ENCODE data around the gene COBLL1.

Gene COBLL1

DNA sequence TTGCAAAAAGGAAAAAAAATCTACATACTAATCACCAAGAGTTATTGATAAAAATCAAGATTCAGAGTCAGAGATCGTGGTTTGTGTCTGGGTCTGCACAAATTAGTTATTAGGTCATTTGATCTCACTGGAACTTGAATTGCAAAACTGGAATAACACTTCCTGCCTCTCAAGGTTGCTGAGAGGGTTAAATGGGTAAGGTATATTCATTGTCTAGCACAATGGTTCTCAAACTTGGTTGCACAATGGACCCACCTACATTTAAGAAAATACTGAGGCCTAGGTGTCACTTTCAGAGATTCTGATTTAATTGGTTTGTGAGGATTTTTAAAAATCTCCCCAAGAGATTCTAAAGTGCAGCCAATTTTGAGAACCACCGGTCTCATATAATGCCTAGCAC lies 84.8 kb downstream of the COBLL1 start:
- no peak for DNase-seq (ENCODE audit: low read depth)

DNA sequence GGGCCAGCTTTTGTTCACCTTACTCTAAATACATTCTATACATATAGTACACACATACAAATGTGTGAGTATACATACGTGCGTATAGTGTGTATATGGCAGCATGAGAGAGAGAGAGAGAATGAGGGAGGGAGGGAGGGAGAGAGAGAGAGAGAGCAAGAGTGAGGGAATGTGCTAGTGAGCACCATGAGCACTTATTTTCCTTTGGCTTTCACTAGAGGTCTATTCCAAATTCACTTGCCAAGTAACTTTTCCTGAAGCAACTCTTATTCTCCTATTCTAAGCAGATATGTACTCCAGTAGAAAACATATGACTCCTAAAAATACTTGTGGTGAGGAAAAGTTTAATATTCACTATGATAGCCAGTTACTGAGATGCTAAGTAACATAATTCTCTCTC lies 85.7 kb downstream of the COBLL1 start:
- DNase-seq (ENCODE audit: low read depth) = no peak

DNA sequence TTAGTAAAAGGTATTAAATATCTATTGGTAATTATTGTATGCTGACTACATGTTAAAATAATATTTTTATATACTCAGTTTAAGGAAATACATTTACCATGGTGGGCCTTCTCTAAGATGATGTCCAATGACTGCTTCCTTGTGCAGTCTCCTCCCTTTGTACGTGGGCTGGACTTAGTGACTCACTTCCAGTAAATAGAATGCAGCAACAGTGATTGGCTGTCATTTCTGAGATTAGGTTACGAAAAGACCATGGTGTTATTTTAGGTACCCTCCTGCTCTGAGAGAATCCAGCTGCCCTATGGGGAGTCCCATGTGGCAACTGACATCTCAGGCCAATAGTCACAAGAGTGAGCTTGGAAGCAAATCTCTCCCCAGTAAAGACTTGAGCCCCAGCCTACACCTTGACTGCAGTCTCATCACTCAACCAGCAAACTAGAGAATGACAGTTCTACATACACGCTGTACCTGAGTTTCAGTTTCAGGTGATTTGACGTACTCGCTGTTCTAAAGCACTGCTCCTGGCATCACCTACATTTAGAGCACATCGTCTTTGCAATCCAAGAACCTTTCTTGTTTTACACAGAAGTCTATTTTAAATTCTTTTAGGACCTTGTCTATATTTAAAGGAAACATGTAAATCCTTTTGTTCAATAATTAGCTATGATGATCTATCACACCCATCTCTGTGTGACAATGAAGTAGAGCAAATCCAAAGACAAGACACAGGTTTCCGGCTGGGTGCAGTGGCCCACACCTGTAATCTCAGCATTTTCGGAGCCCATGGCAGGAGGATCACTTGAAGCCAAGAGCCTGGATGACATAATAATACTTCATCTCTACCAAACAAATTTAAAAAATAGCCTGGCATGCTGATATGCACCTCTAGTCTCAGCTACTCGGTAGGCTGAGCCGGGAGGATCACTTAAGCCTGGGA lies 87.2 kb downstream of the COBLL1 start:
- DNase-seq (ENCODE audit: low read depth) = no peak

DNA sequence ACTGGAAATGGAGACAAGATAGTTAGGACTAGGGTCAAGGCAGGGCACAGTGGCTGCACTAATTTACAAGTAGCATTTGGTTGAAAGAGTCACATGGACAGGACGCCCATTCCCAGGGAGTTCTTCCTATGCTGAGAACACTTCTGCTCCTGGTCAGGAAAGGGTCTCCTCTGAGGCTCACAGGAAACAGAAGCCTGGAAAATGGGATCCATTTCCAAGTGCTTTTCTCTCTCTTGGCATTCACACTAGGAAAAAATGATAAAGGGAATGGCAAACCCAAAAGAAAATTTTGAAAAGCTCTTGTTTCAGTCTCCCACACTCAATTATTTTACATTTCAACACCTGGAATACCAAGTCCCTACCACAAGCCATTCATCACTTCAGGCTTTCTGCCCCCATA lies 88.7 kb downstream of the COBLL1 start:
- no peak for DNase-seq (ENCODE audit: low read depth)

DNA sequence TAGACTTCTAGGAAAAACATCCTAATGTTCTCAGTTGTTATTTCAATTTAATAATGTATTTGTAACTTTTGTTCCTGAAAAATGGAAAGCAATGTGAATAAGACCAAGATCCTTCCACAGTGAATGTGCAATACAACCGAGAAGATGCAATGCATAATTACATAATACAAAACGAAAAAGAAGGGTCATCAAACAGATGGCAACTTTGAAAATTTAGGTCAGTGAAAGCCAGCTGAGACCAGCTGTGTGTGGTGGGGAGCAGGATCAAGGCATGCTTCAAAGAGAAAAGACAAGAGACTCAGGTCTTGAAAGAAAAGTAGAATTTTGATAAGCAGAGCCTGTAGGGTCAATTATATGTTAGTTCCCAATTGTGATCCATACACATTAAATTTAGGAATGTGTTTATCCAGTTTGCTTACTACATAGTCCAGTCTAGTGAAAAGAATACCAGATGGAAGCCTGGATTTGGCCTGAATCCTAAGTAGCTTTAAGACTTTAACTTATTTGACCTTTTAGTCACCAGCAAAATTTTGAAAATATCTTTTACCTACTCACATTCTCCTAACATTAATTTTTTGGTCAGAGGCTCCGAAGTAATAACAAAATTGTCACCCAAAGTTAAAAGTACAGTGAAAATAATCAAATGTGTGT lies 93.7 kb downstream of the COBLL1 start:
- DNase-seq (ENCODE audit: low read depth) = no peak

DNA sequence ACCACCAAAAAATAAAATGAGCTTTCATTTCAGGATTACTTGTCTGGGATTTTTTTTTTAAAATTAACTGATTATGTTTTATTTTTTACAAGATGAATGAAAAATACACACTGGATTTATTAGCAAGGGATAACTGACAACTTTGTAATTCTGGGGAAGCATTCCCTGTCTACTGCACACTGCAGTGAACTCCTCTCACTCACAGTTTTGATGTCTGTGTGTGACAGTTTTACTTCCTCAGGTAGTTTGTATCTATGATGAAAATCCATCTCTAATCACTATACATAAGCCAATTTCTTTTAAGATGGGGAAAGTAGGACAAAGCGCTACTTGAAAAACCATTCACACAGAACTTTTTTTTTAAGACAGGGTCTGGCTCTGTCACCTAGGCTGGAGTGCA lies 94.5 kb downstream of the COBLL1 start:
- no peak for DNase-seq (ENCODE audit: low read depth)

DNA sequence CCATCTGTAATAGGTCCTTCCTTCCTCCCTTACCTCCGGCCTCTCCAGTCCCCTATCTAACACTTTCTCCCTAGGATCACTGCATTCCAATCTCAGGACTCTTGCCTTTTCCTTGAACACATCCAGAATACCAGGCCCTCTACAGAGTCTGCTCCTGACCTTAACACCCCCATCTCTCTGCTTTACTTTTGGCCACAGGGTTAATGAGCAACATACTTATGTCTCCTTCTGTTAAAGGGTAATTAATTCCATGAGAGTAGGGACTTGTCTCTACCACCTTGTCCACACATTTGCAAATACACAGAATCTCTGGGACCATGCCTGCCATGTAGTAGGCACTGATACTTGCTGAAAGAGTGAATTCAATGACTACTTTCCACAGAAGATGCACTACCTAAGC lies 94.9 kb downstream of the COBLL1 start:
- DNase-seq (ENCODE audit: low read depth) = no peak

DNA sequence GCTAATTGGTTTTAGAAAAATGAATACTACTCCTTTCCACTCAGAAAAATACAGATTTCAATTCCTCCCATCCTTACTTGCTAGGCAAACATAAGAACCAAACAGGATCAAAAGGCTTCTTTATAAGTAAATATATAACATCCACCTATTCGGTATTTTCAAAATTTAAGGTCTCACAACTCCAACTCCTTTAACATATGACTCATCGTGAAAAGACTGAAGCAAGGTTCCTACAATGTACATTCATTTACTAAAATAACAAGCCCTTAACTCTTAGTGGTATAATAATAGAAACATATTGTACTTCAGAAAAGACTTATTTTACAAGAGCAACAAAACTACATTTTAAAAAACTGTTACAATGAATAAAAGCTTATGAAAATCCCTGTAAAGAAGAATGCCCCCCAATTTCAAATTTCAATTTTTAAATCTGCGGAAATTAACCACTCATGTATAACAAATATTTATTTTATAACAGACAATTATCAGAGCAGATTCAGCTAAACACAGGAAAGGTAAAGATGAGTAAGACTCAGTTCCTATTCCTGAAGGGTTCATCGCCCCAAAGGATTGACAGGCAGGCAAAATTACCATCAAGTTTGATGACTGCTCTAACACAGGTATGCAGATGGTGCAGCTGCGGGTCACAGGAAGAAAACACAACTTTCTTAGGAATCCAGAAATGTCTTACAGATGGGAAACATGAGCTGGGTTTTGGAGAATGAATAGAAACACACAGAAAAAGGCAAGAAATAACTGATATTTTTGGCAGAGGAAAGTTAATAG lies 96.4 kb downstream of the COBLL1 start:
- no peak for DNase-seq (ENCODE audit: low read depth)

DNA sequence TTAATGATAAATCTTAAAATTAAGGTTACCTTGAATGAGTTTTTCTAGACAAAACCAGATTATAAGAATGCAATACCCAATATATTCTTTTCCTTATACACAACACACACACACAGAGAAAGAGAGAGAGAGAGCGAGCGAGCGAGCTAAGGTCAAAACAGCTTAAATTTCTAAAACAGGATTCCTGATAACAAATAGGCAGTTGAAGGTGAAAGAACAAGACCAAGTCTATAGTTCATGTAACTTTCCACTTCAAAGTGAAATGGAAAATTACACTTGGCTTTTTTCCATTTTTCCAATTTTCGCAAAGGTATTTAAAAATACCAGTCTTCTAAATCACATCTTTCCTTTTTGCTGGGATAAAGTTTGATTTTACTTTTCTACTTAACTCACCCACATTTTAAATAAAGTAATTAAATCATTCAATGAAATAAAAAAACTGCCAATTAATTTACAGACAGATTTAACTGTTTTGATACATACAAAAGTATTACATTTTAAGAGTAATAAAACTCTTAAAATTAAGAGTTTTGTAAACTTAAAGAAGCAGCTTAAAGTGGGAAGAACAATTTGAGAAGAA lies 98.8 kb downstream of the COBLL1 start:
- no peak for DNase-seq (ENCODE audit: low read depth)

DNA sequence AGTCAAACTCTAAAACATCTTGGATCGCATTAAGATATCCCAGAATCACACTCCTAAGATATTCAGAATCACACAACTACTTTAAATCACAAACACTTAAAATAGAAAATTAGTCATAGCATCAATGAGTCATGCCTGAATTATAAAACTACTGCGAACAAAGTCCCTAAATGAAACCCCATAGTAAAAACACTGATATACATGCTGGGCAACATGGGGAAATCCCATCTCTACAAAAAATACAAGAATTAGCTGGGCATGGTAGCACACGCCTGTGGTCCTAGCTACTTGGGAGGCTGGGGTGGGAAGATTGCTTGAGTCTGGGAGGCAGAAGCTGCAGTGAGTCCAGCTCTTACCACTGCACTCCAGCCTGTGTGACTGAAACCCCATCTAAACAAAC lies 101.7 kb downstream of the COBLL1 start:
- DNase-seq (ENCODE audit: low read depth) = no peak

DNA sequence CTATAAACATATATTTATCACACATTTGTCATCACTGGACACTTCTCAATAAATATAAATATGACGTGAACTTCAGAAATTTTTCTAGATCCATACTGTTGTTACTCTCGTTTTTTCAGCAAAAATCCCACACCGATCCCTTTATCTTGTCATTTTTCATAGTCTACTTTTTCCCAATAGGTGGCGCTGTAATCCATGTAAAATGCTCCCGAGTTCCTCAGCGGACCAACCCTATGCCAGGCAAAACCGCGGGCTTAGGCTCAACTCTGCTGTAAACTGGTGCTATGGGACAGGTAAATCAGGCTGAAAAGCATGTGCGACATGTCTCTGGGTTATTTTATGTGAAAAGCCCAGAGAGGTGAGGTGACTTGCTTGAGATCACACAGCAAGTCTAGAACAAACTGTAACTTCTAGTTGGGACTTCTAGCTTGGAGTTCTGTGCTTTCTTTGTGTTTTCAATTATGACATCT lies 104.0 kb downstream of the COBLL1 start:
- DNase-seq (ENCODE audit: low read depth) = no peak

DNA sequence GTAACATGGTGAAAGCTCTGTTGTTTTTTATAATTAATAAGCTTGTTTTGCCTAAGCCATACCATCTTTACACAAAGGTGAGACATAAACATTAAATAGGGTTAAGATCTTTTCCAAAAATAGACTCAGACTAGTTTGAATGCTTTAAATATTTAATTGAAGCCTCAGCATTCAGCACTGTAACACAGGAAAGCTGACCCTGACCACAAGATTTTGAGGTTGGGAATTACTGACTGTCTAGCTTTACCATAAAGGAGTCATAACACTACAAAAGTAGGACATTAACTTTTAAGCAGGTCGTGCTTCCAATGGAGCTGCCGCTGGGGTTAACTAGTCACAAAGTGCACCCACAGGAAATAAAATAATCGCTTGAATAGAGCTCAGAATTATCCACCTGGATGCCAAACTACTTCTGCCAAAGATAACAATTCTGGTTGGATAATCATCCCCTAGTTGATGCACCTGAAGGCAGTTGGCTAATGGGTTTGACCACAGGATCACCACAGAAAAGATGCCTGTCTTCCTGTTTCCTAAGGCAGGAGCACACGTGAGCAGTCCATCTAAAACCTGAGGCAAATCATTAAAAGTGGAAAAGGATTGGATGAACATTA lies 106.2 kb downstream of the COBLL1 start:
- no peak for DNase-seq (ENCODE audit: low read depth)

DNA sequence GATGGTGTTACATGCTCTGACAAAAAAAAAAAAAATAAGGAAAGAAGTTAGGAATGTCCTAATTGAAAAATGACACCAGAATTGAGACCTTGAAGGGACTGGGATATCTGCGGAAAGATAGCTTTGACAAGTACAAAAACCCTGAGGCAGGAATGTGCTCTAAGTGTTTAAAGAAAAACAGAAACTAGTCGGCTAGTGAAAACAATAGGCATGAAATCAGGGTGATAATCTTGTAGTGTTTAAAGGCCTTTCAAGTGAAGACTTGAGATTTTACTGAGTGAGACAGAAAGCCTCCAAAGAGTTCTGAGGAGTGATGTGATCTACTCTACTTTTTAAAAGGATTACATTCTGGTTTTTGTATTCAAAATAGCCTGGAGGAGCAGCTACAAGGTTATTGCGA lies 107.4 kb downstream of the COBLL1 start:
- no peak for DNase-seq (ENCODE audit: low read depth)

DNA sequence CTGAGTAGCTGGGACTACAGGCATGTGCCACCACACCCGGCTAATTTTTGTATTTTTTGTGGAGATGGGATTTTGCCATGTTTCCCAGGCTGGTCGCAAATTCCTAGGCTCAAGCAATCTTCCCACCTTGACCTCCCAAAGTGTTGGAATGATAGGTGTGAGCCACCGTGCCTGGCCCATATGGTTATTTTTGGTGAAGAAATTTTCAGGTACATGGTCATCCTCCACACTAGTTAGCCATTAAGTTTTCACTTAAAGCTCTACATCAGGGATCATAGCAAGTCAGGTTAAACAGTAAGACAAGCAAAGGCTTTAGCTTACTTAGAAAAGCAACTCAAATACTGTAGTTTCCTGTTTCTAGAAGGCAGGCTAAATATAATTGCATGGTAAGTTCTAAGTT lies 116.1 kb downstream of the COBLL1 start:
- DNase-seq (ENCODE audit: low read depth) = no peak

DNA sequence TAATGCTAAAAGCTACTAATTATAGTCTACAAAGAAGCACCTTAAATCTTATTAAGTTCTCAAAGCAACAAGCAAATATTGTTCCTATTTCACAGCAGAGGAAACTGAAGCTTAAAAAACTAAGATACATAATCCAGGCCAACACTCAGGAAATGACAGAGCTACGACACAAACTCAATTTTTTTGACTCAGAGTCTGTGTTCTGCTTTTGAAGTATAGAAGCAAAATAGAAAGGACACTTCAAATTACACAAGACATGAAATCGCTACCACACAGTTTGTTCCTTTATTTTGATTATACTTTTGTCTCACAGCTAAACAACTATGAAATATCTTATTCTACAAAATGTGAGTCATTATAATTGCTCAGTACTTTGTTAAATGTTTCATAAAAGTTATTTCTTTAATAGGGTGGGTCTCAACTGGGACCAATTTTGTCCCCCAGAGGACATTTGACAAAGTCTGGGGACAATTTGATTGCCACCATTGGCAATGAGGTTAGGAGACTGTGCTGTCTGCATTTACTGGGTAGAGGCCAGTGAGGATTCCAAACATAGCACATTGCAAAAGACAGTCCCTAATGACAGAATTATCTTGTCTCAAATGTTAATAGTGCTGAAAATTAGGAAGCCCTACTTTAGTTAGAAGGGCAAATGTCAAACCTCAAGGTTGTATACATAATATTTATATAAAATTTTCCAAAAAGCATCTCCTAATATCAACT lies 118.8 kb downstream of the COBLL1 start:
- DNase-seq (ENCODE audit: low read depth) = no peak

DNA sequence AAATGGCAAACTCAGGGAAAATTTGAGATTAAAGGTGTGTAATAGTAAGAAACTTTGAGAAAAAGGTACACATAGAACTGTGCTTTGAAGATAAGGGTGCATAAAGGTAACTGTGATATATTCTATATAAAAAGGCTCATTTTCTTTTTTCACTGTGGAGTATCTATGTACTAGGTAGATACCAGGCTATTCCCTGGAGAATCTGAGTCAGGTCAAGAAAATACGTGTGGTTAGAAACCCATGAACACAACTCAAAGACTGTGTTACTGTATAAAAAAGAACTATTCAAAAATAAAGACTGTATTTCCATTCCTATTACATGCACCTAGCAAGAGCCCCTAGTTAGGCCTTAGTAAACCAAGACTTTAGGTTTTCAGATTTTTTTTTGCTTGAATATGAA lies 120.2 kb downstream of the COBLL1 start:
- no peak for DNase-seq (ENCODE audit: low read depth)

DNA sequence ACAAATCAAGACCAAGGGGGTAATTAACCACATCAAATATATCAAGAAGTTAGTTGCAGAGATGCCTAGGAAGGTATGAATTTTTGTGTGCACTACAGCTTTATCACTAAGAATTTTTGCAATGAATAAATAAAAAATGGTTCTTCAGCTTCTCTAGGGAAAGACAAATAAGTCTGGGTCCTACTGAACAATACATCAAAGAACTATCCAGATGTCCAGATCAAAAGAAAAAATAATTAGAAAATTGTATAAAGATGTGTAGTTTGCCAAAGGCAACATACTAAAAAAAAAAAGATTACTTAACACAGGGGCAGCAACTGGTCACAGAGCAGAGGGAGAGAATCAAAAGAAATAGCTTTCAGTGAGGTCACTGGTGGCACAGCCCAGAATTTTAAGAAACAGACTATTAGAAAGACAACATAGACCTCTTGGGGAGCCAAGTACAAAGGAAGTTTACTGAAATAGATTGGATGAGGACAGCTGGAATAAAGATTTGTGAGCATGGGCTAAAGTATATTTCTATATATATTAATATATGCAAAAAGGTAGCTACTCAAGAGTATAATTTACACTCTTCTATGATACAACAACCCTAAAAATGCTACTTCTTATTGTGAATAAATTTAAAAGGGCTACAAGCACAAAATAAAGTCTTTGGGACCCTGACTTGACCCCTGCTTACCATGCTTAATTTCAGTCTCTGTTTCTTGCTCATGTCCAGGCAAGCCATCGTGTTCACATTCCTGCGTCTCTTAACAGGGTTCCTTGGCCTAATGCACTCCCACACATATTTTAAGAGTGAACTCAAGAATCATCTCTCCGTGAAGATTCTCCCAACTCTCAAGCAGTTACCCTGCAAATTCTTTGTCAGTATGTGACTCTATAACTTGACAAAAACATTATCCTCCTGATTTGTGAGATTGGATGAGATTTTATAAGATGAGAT lies 121.4 kb downstream of the COBLL1 start:
- DNase-seq (ENCODE audit: low read depth) = no peak

DNA sequence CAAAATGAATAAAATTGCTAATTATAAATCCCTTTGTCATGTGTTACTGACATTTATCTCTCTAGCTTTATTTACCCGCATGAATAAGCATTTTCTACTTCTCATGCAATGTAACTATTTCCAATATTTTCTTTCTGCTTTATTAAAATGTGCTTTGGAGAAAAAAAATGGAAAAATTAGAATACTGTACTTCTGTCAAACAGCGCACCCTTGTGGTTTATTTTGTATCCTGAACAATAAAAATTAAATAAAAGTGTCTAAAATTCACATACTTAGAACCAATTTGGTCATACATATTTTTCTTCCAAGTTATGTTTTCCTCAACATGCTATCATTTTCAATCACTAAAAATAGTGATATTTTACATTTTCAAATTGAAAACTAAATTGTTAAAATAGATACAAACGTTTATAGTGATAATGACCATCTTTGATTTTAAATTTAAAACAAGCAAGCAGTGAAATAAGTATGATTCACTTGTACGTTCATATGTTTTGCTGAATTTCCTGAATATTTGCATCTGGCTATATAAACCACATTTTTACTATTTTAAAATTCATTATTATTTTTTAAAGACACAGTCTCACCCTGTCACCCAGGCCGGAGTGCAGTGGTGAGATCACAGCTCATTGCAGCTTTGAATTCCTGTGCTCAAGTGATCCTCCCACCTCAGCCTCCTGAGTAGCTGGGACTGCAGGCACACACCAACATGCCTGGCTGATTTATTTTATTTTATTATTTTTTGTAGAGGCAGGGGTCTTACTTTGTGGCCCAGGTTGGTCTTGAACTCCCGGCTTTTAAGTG lies 124.4 kb downstream of the COBLL1 start:
- no peak for DNase-seq (ENCODE audit: low read depth)

DNA sequence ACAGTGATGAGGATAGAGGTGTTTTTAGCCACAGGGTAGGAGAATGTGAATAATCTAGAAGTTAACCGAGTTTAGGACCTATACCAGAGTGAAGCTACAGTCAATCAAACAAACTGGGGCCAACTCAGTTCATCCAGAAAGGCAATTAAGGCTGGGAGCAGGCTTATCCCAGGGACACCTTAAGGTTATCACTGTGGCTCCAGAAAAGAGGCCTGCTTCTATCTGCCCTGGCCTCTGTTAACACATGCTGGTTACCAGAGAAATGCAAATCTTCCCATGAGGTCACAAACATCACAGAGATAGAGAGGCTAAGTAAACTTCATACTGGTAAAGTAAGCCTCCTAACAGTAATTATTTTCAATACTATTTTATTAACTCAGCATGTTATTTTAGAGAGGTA lies 127.2 kb downstream of the COBLL1 start:
- DNase-seq (ENCODE audit: low read depth) = no peak

Measured in HS-27A (cell line).